ENCODE results near the gene C2orf76.

The C2orf76 gene

DNA sequence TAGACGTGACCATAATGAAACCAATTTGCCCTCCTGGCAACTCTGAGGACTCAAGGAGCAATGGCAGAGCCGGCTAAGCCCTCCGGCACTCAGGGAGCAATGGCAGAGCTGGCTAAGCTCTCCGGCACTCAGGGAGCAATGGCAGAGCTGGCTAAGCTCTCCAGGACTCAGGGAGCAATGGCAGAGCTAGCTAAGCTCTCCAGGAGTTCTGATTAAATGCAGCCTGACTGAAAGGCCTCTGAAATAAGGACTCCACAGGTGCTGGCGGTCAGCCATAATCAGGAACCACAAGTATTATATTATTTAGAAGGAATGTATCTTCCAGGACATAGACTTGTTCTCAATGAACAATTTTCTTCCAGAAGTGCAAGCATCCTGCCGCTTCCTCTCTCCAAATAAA lies 65.2 kb downstream of the C2orf76 start:
- in situ Hi-C loops (cut with MboI; ENCODE audit: low sequenced_read_pairs) = no loop called here

DNA sequence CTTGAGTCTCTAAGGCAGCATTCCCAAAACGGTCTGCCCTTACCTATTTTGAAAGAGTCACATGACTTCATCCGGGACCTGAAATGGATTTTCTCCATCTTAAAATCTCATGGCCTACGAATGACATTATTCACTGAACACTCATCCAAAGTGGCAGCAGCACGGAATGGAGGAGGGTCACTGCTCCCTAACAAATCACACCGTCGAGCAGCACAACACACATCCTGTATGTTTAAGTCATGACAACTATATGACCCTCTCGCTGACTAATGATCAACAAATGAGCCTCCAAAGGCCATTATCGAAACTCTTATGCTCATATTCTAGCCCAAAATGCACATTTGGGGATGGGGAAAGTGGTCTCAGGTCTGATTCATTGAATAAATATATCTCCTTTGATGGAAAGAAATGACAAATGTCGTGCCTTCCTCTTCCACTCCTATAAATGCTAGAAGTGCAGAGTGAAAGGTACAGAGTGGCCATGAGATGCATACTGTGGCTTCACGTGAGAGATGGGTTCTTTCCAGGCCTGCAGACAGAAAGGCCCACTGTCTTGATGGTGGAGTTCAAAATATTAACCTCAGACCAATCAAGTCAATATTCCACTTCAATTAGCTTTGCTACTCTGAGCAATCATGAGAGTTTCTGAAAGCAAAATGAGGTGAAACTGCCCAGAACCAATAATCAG lies 70.8 kb downstream of the C2orf76 start:
- in situ Hi-C loops (cut with MboI; ENCODE audit: low sequenced_read_pairs) = loop anchor here (25.0 kb wide), 1 partner anchor 409 kb away; no protein-coding TSS in a partner anchor

DNA sequence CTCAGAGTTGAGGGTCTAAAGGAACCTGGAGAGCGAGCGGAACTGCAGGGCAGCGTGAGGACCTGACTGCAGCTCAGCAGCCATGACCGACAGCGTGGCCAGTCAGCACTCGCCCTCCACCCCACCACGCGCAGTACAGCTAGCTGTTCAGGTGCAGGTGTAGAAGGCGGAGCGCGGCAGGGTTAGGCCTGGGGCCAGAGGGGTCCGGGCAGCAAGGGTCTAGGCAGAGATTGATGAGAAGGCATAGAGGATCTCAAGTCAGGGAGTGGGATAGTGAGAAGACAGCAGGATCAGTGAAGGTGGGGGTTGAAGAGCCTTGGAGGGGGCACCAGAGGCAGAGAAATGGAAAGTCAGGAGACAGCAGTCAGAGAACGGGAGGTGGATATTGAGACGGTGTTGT lies 72.0 kb downstream of the C2orf76 start:
- in situ Hi-C loops (cut with MboI; ENCODE audit: low sequenced_read_pairs) = loop anchor here (25.0 kb wide), 1 partner anchor 407 kb away; no protein-coding TSS in a partner anchor

DNA sequence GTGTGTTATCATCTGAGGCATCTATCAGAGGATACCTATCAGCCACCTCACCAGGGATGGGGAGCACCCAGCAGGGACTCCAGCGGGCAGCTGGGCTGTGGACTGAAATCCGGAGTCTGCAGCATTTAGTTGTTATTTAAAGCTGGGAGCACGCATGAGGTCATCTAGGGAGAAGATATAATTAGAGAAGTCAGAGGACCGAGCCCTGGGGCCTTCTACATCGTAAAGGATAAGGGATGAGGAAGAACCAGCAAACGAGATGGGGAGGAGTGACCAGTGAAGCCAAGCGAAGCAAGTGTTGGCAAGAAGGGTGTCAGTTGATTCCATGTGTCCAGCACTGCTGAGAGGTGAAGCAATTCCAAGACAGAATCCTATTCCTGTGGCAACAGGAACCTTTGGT lies 72.7 kb downstream of the C2orf76 start:
- in situ Hi-C loops (cut with MboI; ENCODE audit: low sequenced_read_pairs) = loop anchor here (25.0 kb wide), 1 partner anchor 407 kb away; no protein-coding TSS in a partner anchor

DNA sequence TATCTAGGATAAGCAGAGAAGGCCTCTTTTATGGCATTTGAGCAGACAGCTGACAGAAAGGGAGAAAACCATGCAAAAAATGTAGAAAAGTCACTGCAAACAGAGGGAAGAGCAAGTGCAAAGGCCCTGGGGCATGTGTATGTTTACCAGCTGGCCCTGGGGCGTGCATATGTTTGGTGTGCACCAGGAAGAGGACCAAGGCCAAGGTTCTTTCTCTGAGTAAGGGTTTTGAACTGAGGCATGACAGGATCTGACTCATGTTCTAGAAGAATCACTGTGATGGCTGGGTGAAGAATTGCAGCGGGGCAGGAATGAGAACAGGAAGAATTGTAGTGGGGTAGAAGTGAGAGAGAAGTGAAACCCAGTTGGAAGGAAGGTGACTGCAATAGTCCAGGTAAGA lies 73.4 kb downstream of the C2orf76 start:
- in situ Hi-C loops (cut with MboI; ENCODE audit: low sequenced_read_pairs) = loop anchor here (25.0 kb wide), 1 partner anchor 406 kb away; no protein-coding TSS in a partner anchor

DNA sequence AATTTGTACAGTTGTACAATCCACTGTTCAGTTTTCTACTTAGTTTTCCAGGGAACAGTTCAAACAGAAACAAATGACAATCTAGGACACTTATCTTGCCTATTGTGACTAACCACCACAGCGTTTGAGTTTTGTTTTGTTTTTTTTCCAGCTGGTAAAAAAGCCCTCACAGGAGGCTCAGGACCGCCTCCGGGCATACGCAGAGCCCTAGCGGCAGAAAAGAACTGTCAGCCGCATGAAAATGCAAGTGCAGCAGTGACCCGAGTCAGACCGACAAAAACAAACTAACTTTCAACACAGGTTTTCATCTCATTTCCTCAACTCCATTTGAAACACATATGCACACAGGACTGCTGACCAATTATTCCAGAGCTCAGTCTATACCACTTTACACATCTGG lies 74.4 kb downstream of the C2orf76 start:
- in situ Hi-C loops (cut with MboI; ENCODE audit: low sequenced_read_pairs) = loop anchor here (25.0 kb wide), 1 partner anchor 405 kb away; no protein-coding TSS in a partner anchor

DNA sequence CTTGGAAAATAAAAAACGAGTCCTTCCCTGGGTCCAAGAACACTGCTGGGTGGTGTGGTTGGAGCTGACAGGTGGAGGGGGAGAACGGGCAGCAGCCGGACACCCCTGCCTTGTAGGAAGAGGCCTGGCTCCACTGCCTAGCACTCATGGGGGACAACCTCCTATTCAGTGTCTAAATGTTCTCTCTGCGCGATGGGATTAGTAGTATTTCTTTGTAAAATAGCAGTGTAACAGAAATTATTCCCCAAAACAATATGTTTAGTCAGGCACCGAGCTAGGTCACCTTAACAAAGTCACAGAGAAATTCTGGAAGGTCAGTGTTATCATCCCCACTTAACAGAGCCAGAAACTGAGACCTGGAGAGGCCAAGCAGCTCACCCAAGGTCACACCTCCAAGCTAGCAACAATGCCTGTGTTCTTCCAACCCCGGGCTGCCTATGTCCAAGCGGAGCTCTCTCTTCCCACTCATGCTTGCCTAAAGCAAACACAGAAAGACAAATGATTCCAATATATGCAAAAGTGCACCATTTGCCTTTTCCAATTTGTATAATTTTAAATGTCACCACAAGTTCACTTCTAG lies 75.0 kb downstream of the C2orf76 start:
- in situ Hi-C loops (cut with MboI; ENCODE audit: low sequenced_read_pairs) = loop anchor here (25.0 kb wide), 1 partner anchor 404 kb away; no protein-coding TSS in a partner anchor

DNA sequence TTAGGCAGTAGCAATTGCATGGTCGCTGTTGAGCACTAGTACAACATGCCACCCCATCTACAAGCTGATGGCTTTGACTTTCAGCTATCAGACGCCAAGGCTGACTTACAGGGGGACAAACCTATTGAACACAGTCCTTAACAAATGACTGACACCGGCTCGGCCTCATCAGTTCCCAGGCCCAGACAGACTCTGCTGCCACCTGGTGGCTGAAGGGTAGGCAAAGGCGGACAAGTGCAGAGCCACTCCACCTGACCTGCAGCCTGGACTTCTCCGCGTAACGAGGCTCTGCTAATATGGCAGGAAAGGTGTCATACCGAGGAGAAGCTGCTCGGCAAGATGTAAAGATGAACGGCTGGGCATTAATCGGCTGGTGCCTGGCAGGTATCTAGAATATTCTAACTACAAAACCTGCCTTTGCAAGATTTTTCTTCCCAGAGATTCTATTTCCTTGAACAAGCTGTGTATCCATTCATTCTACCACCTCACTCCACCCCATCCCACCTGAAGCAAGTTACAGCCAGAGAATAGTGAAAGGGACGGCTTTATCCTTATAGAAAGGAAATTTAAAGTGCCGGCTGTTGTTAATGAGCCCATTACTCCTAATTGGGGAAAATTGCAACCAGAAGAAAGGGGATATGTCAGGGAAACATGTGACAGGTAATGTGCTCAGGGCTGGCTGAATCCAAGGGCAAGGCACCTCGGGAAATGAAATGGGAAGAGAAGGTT lies 75.6 kb downstream of the C2orf76 start:
- in situ Hi-C loops (cut with MboI; ENCODE audit: low sequenced_read_pairs) = loop anchor here (25.0 kb wide), 1 partner anchor 404 kb away; no protein-coding TSS in a partner anchor

DNA sequence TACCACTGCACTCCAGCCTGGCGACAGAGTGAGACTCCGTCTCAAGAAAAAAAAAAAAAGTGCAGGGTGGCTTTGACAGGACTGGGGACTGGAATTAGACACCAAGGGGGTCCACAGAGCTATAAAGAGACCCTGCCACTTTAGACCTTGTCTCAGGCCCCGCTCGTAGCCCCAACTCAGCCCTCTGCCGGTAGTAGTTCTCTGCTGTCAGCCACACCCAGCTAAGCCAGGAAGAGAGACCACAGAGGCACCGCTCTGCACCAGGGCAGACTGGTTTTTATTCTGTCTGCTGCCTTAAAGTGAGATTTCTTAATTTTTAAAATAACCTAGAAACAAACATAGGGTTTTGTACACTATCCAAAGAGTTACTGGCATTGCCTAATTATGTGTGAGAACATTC lies 77.0 kb downstream of the C2orf76 start:
- in situ Hi-C loops (cut with MboI; ENCODE audit: low sequenced_read_pairs) = loop anchor here (25.0 kb wide), 1 partner anchor 402 kb away; no protein-coding TSS in a partner anchor

DNA sequence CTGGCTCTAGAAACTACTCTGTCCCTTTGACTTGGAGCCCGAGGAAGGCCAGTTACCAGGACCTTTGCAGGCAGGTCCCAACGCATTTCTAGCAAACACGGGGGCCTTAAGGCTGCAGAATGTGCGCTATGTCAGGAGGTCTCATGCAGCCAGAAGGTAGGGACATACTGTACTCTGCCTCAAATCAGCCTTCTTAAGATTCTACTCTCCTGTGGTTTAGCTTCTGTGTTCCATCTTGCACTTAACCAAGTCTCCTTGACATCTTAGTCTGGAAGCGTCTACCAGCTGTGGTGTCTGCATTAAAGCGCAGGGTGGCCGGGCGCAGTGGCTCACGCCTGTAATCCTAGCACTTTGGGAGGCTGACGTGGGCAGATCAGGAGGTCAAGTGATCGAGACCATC lies 77.5 kb downstream of the C2orf76 start:
- in situ Hi-C loops (cut with MboI; ENCODE audit: low sequenced_read_pairs) = loop anchor here (25.0 kb wide), 1 partner anchor 402 kb away; no protein-coding TSS in a partner anchor

DNA sequence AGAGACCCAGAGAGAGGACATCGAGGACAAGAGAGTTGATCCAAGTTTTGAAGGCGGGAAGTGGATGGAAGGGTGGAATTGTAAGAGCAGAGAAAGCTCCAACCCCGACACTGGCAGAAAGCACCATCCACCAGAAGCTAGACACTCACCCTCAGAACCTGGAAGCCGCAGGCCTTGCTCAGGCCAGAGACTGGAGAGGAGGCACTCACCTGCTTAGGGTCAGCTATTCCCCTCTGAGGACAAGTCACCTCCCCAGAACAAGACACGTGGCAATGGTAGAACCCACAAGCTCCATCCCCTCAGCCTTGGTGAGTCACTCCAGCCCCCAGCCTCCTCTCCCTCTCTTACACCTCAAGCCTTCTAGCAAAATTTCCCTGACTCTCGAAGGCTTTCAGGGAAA lies 78.1 kb downstream of the C2orf76 start:
- in situ Hi-C loops (cut with MboI; ENCODE audit: low sequenced_read_pairs) = loop anchor here (25.0 kb wide), 1 partner anchor 401 kb away; no protein-coding TSS in a partner anchor

DNA sequence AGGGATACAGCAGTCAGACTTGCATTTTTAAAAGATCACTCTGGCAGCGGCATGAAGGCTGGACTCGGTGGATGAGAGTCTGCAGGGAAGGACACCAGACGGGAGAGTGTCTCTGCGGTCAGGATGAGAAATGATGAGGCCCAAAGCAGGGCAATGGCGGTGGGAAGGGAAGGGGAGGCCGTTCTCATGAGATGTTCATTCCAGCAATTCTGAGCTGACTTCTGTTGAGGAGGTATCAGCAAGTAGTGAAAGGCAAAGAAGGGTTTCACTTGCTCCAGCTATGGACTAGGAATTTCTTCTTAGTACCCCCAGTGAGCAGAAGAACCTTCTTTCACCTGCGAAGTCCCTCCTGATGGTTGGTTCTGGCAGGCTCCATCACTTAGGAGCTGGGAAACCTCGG lies 80.0 kb downstream of the C2orf76 start:
- in situ Hi-C loops (cut with MboI; ENCODE audit: low sequenced_read_pairs) = loop anchor here (25.0 kb wide), 1 partner anchor 399 kb away; no protein-coding TSS in a partner anchor

DNA sequence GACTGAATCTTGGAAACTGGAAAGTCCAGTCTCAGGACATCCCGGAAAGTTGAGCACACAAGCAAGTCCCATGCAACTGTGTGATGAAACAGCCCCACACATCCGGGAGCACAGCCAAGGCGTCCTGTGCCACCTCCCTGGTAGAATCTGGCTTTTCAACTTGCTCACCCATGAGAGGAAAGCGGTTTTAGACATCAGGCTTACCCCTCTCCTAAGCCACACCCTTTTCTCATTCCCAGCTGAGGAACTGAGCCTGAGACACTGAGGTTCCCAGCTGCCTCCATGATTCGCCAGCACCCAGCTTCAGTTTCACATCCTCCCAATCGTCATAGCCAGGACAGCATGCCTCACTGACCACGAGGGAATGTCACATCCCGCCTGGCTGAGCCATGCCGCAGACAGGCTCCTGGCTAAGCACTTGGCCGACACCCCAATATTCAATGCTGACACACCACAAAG lies 82.7 kb downstream of the C2orf76 start:
- in situ Hi-C loops (cut with MboI; ENCODE audit: low sequenced_read_pairs) = loop anchor here (25.0 kb wide), 1 partner anchor 397 kb away; no protein-coding TSS in a partner anchor

DNA sequence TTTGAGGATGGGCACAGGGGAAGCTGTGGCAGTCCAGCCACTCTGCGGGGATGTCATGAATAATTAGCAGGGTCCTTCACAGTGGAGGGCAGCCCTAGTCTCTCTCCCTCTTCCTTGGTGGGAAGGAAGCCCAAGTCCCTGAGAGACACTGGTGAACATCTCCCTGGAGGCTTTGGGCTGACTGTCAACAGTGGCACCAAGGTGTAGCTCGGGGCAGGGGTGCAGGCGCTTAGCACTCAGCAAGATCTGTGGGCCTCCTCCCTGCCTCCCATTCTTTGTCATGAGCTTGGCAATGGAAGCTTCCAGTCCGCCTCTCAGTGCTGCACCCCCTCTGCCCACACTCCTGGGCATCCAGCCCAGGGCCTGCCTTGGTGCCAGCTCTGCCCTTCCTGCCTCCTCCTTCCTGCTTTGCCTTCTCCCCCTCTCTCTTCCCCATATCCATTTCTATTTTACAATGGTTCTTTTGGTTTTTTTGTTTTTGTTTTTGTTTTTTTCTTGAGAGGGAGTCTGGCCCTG lies 83.6 kb downstream of the C2orf76 start:
- in situ Hi-C loops (cut with MboI; ENCODE audit: low sequenced_read_pairs) = loop anchor here (25.0 kb wide), 1 partner anchor 396 kb away; no protein-coding TSS in a partner anchor

DNA sequence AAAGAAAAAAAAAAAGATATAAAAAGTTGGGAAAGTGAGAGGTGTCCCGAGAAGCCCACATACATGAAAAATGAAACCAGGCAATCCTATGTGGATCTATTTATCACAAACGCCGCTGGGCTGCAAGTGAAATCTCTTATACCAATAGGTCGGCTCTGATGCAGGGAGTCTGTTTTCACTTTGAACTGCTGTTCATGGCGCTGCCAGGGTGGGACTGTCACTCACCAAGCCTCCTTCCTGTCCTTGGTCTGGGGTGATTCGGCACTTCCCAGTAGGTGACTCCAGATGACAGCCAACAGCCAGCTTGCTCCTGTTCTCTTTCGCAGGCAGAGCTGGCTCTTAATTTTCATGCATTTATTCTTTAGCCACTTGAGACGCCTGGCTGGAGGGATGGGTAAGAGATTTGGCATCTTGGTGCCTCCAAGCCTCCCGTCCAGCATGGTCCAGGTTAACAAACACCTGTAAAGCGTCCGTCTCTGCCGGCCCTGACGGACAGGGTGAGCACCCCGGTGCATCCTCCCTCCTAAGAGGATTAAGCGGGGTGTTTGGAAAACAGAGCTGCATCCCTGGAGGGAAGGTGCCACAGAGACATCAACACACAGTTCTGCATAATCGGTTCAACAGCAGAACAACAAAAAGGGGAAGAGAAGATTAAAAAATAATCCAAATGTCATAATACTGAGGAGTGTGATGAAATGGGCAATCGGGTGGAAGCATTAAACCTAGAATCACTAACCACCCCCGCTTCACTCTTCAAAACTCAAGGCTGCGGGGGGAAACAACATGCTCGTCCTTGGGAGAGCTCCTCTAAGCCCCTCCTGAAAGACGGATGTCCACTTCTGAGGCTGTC lies 84.3 kb downstream of the C2orf76 start:
- in situ Hi-C loops (cut with MboI; ENCODE audit: low sequenced_read_pairs) = loop anchor here (25.0 kb wide), 1 partner anchor 395 kb away; no protein-coding TSS in a partner anchor

DNA sequence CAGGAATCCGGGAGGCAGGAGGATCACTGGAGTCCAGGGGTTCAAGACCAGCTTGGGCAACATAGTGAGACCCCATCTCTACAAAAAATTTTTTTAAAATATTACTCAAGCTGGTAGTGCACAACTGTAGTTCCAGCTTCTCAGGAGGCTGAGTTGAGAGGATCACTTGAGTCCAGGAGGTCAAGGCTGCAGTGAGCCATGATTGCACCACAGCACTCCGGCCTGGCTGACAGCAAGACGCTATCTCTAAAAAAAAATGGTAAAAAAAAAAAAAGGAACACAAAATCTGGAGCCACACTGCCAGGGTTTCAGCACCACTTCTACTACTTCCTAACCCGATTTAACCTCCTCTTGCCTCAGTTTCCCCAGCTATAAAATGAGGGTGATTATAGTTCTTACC lies 86.0 kb downstream of the C2orf76 start:
- in situ Hi-C loops (cut with MboI; ENCODE audit: low sequenced_read_pairs) = loop anchor here (25.0 kb wide), 1 partner anchor 393 kb away; no protein-coding TSS in a partner anchor

DNA sequence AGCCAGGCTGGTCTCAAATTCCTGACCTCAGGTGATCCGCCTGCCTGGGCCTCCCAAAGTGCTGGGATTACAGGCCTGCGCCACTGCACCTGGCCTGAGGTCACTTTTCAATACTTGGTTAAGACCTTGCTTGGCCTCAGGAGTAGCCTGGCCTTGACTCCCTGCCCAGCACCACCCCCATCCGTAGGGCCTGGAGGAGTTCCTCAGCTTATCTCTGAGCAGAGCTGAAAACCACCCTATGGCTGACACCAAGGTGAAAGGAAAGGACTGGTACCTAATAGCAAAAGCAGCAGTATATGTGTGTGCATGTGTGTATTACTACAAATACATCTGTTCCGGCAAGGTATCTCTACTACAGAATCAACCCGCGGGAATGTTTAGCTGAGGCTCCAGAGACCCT lies 87.0 kb downstream of the C2orf76 start:
- in situ Hi-C loops (cut with MboI; ENCODE audit: low sequenced_read_pairs) = loop anchor here (25.0 kb wide), 1 partner anchor 392 kb away; no protein-coding TSS in a partner anchor

DNA sequence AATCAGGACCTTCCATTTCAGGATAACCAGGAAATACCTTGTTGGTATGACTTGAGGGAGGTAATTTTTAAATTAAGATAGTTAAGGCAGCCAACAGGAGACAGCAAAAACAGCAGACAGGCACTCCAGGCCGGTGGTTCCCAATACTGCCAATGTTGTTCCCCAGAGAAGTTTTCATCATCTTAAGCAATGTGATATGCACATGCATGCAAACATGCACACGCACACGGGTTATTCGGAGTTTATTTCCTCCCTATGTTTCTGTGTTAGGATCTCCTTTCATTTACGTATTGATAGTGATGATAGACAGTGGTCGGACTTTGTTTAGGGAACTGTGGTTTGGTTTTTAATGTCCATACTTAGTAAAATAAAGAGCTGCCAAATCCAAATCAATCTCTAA lies 87.7 kb downstream of the C2orf76 start:
- in situ Hi-C loops (cut with MboI; ENCODE audit: low sequenced_read_pairs) = loop anchor here (25.0 kb wide), 1 partner anchor 392 kb away; no protein-coding TSS in a partner anchor

DNA sequence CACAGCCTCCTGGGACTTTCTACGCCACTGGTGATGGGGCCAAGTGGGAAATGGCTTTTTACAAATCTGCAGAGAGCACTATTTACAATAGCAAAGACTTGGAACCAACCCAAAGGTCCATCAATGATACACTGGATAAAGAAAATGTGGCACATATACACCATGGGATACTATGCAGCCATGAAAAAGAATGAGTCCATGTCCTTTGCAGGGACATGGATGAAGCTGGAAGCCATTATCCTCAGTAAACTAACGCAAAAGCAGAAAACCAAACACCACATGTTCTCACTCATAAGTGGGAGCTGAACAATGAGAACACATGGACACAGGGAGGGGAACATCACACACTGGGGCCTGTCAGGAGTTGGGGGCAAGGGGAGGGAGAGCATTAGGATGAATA lies 88.2 kb downstream of the C2orf76 start:
- in situ Hi-C loops (cut with MboI; ENCODE audit: low sequenced_read_pairs) = loop anchor here (25.0 kb wide), 1 partner anchor 391 kb away; no protein-coding TSS in a partner anchor
